RPMI8226 (cell line): Measurements from ENCODE around the gene ALG1L2.
A peak's percentile ranks its signal among the peaks of the same experiment; 100 is the strongest.
"Not testable (repeated sequence)": the region's sequence is repeated elsewhere in the genome, so short reads cannot be mapped to it uniquely, and the experiment has no call there.

Source experiments
- DNase-seq: peaks from one replicate; pipeline ENCODE4 v3.0.0-alpha.2; 2015

ALG1L2 gene, protein sequence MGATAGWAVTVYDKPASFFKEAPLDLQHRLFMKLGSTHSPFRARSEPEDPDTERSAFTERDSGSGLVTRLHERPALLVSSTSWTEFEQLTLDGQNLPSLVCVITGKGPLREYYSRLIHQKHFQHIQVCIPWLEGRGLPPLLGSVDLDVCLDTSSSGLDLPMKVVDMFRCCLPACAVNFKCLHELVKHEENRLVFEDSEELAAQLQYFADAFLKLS

DNA sequence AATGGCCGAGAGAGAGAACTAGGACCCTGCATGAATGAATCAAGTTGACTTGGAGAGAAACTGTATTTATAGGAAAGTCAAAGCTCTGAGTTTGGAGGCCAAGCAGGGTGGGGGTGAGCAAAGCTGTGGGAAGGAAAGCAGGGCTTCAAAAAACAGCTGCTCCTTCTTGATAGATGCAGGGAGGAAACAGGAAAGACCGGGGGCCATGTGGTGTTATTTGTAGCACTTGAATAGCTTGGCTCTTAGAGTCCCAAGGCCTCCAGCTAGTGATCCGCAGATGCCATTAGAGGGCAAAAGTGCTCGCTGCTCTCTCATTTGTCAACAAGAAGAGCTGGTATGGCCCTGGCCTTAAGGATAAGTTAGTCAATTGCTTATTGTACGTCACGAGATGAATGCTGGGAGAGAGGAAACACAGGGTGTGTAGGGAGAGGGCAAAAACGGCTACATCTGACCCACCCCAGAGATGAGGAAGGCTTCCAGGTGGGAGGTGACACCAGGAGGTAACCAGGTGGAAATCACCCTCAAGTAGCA, at the start of gene ALG1L2:
Gene ALG1L2 (plus strand): TSS at position 481 of the 531 bp plus-strand sequence. CDS start 186 bp downstream, outside the sequence.
- DNase-seq = no peak

GRCh38 chr3:130037126-130037815, 44.4 kb upstream of the ALG1L2 start:
- DNase-seq = not testable (repeated sequence)

GRCh38 chr3:130042736-130043135, 38.9 kb upstream of the ALG1L2 start:
- not testable (repeated sequence) for DNase-seq

DNA sequence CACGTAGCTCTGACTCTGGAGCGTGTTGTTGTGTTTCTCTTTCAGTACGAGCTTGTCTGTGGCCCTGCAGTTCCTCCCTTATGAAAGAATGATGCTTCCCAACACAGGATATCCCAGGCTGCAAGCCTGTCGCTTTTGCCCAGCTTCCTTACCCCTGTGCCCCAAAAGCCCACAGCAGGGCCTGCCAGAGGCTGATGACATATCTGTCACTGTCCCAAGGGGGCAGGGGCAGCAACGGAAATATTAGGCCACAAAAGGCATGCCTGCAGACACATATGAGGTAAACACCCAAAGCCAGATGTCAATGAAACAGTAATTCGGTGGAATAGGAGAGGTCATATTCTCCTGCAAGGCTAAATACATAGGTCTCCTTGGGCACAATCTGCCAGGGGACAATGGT, 38.0 kb upstream of the ALG1L2 start:
- not testable (repeated sequence) for DNase-seq

GRCh38 chr3:130044370-130044769, 37.3 kb upstream of the ALG1L2 start:
- no peak for DNase-seq

DNA sequence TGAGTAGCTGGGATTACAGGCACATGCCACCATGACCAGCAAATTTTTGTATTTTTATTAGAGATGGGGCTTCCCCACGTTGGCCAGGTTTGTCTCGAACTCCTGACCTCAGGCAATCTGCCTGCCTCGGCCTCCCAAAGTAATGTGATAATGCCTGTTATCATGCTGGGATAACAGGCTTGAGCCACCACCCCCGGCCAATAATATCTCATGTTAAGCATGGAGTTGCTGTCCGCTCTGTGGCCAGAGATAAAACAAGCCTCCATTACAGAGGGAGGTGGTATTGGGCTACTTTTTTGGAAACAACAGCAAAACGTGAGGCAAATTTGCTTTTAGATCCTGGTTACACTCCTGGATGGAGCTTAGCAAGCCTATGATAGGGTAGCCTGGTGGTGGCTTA, 32.9 kb upstream of the ALG1L2 start:
- DNase-seq = no peak

DNA sequence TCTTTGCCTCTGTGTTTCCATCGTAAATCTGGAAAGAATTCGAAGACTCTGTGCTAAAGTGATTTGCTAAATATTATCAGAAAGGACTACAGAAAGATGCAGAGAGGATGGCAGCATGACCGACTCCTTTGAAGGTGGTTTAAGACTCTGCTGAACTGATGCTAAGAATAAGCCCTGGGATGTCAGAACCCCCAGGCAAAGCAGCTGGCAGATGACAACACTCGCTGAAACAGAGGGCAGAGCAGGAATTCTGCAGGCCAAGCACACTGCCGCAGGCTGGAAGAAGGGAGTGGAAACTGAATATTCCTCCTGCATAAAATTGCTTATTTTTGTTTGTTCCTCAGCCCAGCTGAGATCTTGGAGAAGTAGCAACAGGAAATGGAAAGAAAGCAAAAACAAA, 29.3 kb upstream of the ALG1L2 start:
- not testable (repeated sequence) for DNase-seq

- not testable (repeated sequence) for DNase-seq
These were observed 28.7 kb upstream of the ALG1L2 start for GRCh38 chr3:130052965-130053364.

GRCh38 chr3:130057536-130058266, 23.9 kb upstream of the ALG1L2 start:
- not testable (repeated sequence) for DNase-seq

DNA sequence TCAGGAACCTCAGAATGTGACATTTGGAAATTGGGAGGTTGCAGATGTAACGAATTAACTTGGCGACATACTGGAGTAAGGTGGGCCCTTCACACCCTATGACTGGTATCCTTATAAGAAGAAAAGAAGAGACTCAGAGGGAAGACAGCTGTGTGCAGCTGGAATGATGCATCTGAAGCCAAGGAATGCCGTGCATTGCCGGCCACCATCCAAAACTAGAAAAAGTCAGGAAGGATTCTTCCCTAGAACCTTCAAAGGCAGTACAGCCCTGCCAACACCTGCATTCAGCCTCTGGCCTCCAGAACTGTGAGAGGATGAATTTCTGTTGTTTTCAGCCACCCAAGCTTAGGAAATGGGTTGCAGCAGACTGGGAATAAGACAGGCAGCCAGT, 23.4 kb upstream of the ALG1L2 start:
- not testable (repeated sequence) for DNase-seq

DNA sequence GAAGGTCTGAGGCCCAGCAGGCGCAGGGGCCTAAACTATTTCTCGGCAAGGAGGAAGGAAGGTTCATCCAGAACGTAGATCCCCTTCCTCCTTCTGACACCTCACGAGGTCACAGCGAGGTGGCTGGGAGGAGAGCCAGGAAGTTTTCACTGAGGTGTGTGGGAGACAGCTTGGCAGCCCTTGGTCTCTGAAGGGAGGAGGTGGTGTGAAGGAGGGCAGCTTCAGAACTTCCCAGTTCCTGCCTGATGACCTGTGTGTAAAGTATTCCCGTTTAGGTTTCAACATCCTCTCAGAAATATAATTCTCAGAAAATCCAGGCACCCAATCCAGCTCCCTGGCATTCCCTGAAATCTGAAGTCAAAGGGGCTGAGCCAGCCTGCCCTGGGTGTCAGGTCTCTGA, 22.9 kb upstream of the ALG1L2 start:
- not testable (repeated sequence) for DNase-seq

- not testable (repeated sequence) for DNase-seq
These were observed 22.5 kb upstream of the ALG1L2 start for GRCh38 chr3:130059162-130059561.

- DNase-seq = no peak
These were observed 8.0 kb upstream of the ALG1L2 start for GRCh38 chr3:130073582-130073981.

GRCh38 chr3:130077636-130078035, 4.0 kb upstream of the ALG1L2 start:
- no peak for DNase-seq

DNA sequence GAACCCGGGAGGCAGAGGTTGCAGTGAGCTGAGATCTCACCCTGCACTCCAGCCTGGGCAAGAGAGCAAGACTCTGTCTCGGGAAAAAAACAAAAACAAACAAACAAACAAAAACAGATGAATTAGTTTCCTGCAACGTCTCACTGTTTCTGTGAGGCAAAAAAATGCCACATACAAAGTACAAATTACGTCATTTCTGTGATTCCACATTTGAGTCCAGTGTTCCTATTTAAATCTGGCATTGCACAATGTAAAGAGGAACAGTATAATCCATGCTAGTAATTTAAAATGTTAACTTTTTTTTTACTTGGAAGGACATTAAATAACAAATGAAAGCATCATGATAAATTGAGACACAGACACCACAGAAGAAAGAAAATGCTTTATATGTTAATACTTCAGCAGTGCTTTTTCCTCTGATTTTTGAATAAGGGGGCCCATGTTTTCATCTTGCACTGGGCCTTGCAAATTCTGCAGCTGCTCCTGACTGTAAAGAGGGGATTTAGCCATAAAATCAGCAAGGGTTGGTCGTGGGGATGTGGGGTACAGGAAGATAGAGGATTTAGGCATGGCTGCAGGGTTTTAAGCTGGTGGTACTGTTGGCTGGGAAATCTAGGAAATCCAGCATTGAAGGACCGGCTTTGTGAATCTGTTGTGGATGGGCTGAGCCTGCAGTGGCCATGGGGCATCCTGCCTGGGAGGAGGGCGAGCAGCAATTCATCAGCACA, 1.9 kb downstream of the ALG1L2 start:
- DNase-seq = not testable (repeated sequence)

DNA sequence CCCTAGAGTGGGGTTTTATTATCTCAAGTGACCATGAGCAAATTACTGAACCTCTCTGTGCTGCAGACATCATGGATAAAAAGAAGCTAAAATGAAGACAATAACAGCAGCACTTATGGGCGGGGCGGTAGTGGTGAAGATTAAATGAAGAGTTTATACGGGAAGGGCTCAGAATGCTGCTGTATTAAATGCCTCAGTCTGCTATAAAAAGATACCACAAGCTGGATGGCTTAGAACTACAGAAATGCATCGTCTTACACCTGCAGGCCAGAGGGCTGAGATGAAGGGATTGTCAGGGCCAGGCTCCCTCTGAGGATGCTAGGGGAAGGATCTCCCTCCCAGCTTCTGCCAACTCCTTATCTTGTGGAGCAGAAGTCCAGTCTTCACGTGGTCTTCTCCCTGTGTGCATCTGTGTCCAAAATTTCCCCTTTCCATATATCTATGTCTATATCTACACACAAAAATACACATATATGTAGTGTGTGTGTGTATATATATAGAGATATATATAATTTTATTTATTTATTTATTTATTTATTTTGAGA, 2.9 kb downstream of the ALG1L2 start:
- no peak for DNase-seq

GRCh38 chr3:130085881-130086280, 4.2 kb downstream of the ALG1L2 start:
- no peak for DNase-seq

- not testable (repeated sequence) for DNase-seq
These were observed 5.0 kb downstream of the ALG1L2 start for GRCh38 chr3:130086628-130087027.

DNA sequence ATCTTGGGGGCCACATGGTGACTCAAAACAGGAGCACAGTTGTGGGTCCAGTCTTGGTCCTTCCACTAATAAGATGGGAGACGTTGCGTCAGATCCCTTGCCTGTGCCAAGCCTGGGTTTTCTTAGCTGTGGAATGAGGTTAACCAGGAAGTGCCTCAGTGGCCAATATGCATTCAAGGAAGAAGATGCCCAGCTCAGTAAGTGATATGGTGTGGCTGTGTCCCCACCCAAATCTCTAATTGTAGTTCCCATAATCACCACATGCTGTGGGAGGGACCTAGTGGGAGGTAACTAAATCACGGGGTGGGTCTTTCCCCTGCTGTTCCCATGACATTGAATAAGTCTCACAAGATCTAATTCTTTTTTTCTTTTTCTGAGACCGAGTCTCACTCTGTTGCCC, 6.4 kb downstream of the ALG1L2 start:
- DNase-seq = no peak

DNA sequence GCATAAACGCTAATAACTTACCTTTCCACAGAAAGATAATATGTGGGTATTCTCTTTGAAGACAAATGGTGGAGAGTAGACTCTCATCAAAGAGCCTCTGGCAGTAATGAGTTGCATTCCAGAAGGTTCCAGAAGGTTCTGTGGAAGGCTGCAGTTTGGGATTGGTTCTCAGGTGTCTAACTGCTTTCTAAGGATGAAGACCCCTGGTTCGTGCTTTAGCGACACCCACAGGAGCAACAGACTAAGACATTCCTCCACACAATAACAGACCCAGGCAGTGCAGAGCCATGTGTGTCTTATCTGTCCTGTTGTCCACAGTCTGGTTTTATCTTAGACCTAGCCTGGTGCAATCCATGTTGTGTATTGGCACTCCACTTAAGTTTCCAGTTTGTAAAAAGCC, 9.1 kb downstream of the ALG1L2 start:
- DNase-seq = not testable (repeated sequence)

DNA sequence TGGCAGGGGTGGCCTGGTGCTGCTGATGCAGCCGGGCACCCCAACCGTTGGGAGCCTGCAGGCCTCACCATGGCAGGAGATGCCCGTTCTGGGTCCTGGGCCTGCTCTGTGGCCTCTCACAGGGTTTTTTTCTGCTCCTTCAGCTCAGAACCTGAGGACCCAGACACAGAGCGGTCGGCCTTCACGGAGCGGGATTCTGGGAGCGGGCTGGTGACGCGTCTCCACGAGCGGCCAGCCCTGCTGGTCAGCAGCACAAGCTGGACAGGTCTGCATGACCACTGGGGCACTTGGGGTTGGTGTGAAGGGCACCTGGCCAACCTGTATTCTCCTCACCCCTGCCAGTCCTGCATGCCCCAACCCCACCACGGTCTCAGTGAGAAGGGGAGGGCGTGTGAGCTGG, 10.3 kb downstream of the ALG1L2 start:
- no peak for DNase-seq

- peak; percentile 84 for DNase-seq
These were observed 12.2 kb downstream of the ALG1L2 start for GRCh38 chr3:130093741-130094391.
